Common myeloid progenitor, CD34-positive (primary cell): ENCODE measurements around the gene SORBS1.

Experiments
- CTCF ChIA-PET: fragments of 350-600 bp; sonication (Branson Sonifier 250); formaldehyde crosslinking; loops from one replicate; lab custom pipeline; 2021; ENCODE audit warnings: antibody characterized with exemption; lab: Charles Lee
- POLR2A ChIA-PET: fragments of 350-600 bp; sonication (Branson Sonifier 250); formaldehyde crosslinking; loops from one replicate; lab custom pipeline; 2021; ENCODE audit warnings: antibody characterized with exemption; lab: Charles Lee
- DNase-seq, 3 donors: peaks; one replicate each; pipeline versions ENCODE4 v3.0.0 to v3.0.0-alpha.2; 2013
- H3K27ac ChIP-seq, 2 experiments: 1 replicate in 1 of 2; 2 replicates in 1 of 2; pipeline ENCODE4 v1.7.0; 2013; ENCODE audit warnings: inconsistent platforms in 2 of 2, low read length in 2 of 2, mild to moderate bottlenecking in 2 of 2, low read depth in 1 of 2, moderate library complexity in 1 of 2; ENCODE audit not compliant: severe bottlenecking in 2 of 2, insufficient read depth in 1 of 2, poor library complexity in 1 of 2
- H3K27me3 ChIP-seq, 5 experiments: replicated peaks in 2 of 5; 1 replicate in 3 of 5; 2 replicates in 2 of 5; pipeline versions ENCODE4 v1.6.1 to v1.7.0; 2013; ENCODE audit warnings: low read length in 4 of 5, mild to moderate bottlenecking in 2 of 5, moderate library complexity in 2 of 5, inconsistent platforms in 1 of 5; ENCODE audit not compliant: insufficient read depth in 5 of 5, control insufficient read depth in 4 of 5
- H3K36me3 ChIP-seq, 4 experiments: 1 replicate in 2 of 4; 2 replicates in 2 of 4; pipeline versions ENCODE4 v1.6.1 to v1.7.0; 2013; ENCODE audit warnings: low read length in 3 of 4, control low read depth in 1 of 4, mild to moderate bottlenecking in 1 of 4; ENCODE audit not compliant: control insufficient read depth in 4 of 4, insufficient read depth in 4 of 4
- H3K4me1 ChIP-seq, 4 experiments: 1 replicate in 3 of 4; 2 replicates in 1 of 4; pipeline versions ENCODE4 v1.6.1 to v1.7.1; 2013; ENCODE audit warnings: low read length in 3 of 4, mild to moderate bottlenecking in 3 of 4, control low read depth in 1 of 4, inconsistent platforms in 1 of 4, moderate library complexity in 1 of 4; ENCODE audit not compliant: control insufficient read depth in 4 of 4, insufficient read depth in 4 of 4; ENCODE audit errors: control extremely low read depth in 1 of 4
- H3K4me3 ChIP-seq, 7 experiments: 1 replicate in 4 of 7; 2 replicates in 3 of 7; pipeline versions ENCODE4 v1.5.1 to v1.7.0; 2013; ENCODE audit warnings: mild to moderate bottlenecking in 7 of 7, low read length in 6 of 7, moderate library complexity in 6 of 7, inconsistent platforms in 2 of 7, low read depth in 2 of 7, control low read depth in 1 of 7; ENCODE audit not compliant: insufficient read depth in 4 of 7, control insufficient read depth in 1 of 7; ENCODE audit errors: extremely low read depth in 1 of 7
- H3K9me3 ChIP-seq, 5 experiments: 1 replicate in 4 of 5; 2 replicates in 1 of 5; pipeline versions ENCODE4 v1.6.1 to v1.7.1; 2013; ENCODE audit warnings: low read length in 4 of 5, mild to moderate bottlenecking in 2 of 5, inconsistent platforms in 1 of 5, low read depth in 1 of 5, moderate library complexity in 1 of 5; ENCODE audit not compliant: control insufficient read depth in 4 of 5, insufficient read depth in 2 of 5; ENCODE audit errors: control extremely low read depth in 1 of 5
- WGBS: methylation state at CpG from one replicate; pipeline ENCODE4 v1.1.5; 2013; ENCODE audit not compliant: insufficient coverage; 5-methylcytosine and 5-hydroxymethylcytosine counted together

The SORBS1 gene

GRCh38 chr10:95477175-95477520 lies 84.0 kb downstream of the SORBS1 start:
- POLR2A ChIA-PET, result no interaction called here
- no peak overlapping the region for H3K27ac ChIP-seq
- CTCF ChIA-PET, result interaction anchor here (1.0 to 1.8 kb wide), 6 partner anchors 16 to 126 kb away, joined by 3 to 5 read pairs (median 3); no protein-coding TSS in a partner anchor
- no peak for DNase-seq
- H3K4me3 ChIP-seq, result no peak overlapping the region
- H3K9me3 ChIP-seq, result no peaks in the 10 kb centered on the region
- H3K27me3 ChIP-seq, result no peaks in the 10 kb centered on the region
- peaks cover 0 to 5% (median 2%) of the 10 kb centered on the region in 4 experiments for H3K4me1 ChIP-seq
- H3K36me3 ChIP-seq, result no peaks in the 10 kb centered on the region
- no CpG with 5 or more reads among the region's 2 CpGs for WGBS

- WGBS, result 97% methylated on average over 4 of the region's 5 CpGs
- no peak for DNase-seq
- ChIA-PET POLR2A (no interaction called here), CTCF (interaction anchor here (1.2 to 1.8 kb wide), 3 partner anchors 16 to 31 kb away, joined by 3 to 5 read pairs (median 3); no protein-coding TSS in a partner anchor)
- H3K27ac ChIP-seq, result no peak overlapping the region
- H3K27me3 ChIP-seq, result no peaks in the 10 kb centered on the region
- no peaks in the 10 kb centered on the region for H3K9me3 ChIP-seq
- no peak overlapping the region for H3K4me3 ChIP-seq
- no peaks in the 10 kb centered on the region for H3K36me3 ChIP-seq
- peaks cover 0 to 5% (median 2%) of the 10 kb centered on the region in 4 experiments for H3K4me1 ChIP-seq
Observed at GRCh38 chr10:95476469-95477174, 84.5 kb downstream of the SORBS1 start.

- Histone ChIP-seq H3K36me3 (no peaks in the 10 kb centered on the region), H3K4me3 (no peak overlapping the region), H3K27me3 (no peaks in the 10 kb centered on the region), H3K9me3 (no peaks in the 10 kb centered on the region), H3K4me1 (peaks cover 0 to 5% (median 2%) of the 10 kb centered on the region in 4 experiments), H3K27ac (no peak overlapping the region)
- CTCF ChIA-PET, result no interaction called here
- POLR2A ChIA-PET, result no interaction called here
- peak in 1 of 3 donors; percentile 13 for DNase-seq
- WGBS, result 94% methylated on average over 8 of the region's 8 CpGs
Observed at GRCh38 chr10:95475827-95476468, 85.2 kb downstream of the SORBS1 start.

GRCh38 chr10:95475003-95475383 lies 86.2 kb downstream of the SORBS1 start:
- no peaks in the 10 kb centered on the region for H3K9me3 ChIP-seq
- H3K27ac ChIP-seq, result no peak overlapping the region

DNA sequence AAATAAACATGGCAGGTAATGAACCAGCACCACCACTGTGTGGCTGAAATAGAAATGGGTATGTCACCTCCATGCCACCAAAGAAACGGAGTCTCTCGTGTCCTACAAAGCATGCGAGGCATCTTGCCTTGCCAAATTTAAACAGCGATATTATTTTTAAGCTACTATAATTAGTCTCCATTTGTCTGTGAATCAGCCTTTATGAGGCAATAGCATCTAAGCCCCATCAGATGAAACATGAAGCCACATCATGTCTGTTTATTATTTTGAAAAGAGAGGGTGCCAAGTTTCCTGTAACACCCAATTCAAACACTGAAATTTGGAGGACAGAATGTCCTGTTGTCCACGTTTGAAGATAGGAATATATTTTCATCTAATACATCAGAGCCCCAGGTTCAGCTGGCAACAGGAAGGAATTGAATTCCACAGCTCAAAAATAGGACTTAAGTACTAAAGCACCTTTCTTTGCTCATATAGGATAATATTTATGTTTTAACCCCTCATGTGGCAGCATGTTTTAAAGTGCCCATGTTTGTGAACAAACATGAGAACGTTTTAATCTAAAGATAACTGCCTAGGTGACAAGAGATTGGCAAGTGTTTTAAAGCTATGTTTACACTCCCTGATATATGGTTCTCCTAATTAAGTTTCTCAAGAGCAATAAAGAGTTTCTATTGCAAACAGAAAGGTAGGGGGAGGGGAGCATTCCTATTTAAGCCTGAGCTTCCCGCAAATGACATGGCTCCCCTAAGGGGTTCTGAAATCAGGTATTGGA lies 86.8 kb downstream of the SORBS1 start:
- H3K36me3 ChIP-seq, result no peaks in the 10 kb centered on the region
- H3K4me3 ChIP-seq, result no peak overlapping the region
- ChIA-PET CTCF (no interaction called here), POLR2A (no interaction called here)
- H3K9me3 ChIP-seq, result no peaks in the 10 kb centered on the region
- no peak overlapping the region for H3K27ac ChIP-seq
- H3K4me1 ChIP-seq, result no peaks in the 10 kb centered on the region
- no peaks in the 10 kb centered on the region for H3K27me3 ChIP-seq
- no peak for DNase-seq
- 85% methylated on average over 4 of the region's 7 CpGs for WGBS

More at GRCh38 chr10:95475003-95475383, 86.2 kb downstream of the SORBS1 start:
- no peak for DNase-seq
- ChIA-PET CTCF (no interaction called here), POLR2A (no interaction called here)
- H3K36me3 ChIP-seq, result no peaks in the 10 kb centered on the region
- H3K4me3 ChIP-seq, result no peak overlapping the region
- H3K27me3 ChIP-seq, result no peaks in the 10 kb centered on the region
- 100% methylated on average over 1 of the region's 1 CpG for WGBS
- peaks cover 0 to 1% (median under 1%) of the 10 kb centered on the region in 4 experiments for H3K4me1 ChIP-seq

- Histone ChIP-seq H3K27ac (no peak overlapping the region), H3K27me3 (no peaks in the 10 kb centered on the region), H3K36me3 (no peaks in the 10 kb centered on the region), H3K9me3 (no peaks in the 10 kb centered on the region), H3K4me3 (no peak overlapping the region), H3K4me1 (no peaks in the 10 kb centered on the region)
- ChIA-PET POLR2A (no interaction called here), CTCF (interaction anchor here (0.9 to 1.2 kb wide), 4 partner anchors 9 to 83 kb away, joined by 3 to 4 read pairs (median 3); no protein-coding TSS in a partner anchor)
- over 99% methylated on average over 10 of the region's 13 CpGs for WGBS
- DNase-seq, result no peak
Observed at GRCh38 chr10:95472304-95473088, 88.7 kb downstream of the SORBS1 start.
